ENCODE results near the gene FABP6.

FABP6 gene

DNA sequence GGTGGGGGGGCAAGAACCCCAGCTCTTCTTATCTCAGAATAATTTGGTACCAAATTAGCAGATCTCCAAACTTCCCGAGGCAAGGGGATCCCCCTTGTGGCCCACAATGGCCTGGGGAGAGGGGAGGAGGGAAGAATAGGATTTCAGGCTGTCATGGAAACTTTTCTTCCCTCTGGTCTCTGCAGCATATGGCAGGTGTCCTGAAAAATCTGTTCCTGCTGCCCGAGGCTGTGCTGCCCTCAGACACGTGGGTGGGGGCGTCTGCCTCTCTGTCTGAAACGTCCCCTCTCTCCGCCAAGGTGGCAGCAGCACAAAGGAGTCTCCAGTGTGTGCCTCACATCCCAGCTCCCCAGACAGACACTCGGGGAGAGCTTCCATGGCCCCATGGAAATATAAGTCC lies 49.0 kb downstream of the FABP6 start:
- H3K4me3 ChIP-seq (ENCODE audit: low read depth, low read length) = no peak overlapping the region
- TF ChIP-seq CTCF (IDR thresholded peaks at IDR 0.05; ENCODE audit: borderline replicate concordance, insufficient read depth, low read depth, low read length) = no peak

DNA sequence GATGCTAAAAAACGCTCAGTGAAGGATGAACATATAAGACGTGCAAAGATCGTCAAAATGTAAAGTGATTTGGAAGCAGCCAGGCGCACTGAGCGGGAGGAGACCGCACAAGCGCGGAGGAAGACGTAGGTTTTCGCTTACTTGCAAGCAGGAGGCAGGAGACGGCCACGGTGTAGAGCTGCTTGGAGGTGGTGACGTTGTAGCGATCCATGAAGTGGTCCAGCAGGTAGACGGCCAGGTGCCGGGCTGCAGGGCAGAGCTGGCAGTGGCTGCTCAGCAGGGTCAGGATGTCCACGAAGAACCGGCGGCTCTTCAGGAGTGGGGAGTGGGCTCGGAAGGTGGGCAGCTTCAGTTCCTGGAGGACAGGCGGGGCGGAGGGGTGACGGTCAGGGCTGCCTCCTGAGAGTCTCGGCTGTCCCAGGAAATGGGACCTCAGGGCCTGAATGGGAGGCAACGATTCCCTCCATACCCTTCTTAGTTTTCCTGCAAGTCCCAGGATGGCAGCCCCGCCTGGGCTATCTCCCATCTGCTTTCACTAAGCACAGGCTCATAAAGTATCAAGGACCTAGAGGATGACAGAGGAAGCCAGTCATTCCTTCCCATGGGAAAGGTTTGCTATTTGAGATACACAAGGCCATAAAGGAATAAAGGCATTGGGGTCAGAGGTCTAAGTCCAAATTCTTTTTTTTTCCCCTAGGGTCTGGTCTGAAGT lies 51.2 kb downstream of the FABP6 start:
- TF ChIP-seq CTCF (IDR thresholded peaks at IDR 0.05; ENCODE audit: borderline replicate concordance, insufficient read depth, low read depth, low read length) = no peak
- H3K4me3 ChIP-seq (ENCODE audit: low read depth, low read length) = no peak overlapping the region

DNA sequence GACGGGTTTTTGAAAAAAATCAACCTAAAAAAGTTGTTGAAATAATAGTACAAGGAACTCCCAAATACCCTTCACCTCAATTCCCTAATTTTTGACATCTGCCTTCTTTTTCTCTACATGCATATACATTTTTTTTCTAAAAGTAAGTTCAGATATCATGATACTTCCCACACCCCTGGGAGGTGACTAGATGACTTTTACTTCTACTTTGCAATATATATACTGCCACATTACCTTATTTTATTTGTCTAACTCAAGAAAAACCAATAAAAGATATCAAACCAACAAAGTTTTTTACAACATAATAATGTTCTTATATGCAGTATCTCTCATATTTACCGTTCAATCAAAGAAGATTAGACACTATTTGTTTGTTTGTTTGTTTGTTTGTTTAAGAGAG lies 52.0 kb downstream of the FABP6 start:
- no peak for TF ChIP-seq CTCF (IDR thresholded peaks at IDR 0.05; ENCODE audit: borderline replicate concordance, insufficient read depth, low read depth, low read length)
- no peak overlapping the region for H3K4me3 ChIP-seq (ENCODE audit: low read depth, low read length)

DNA sequence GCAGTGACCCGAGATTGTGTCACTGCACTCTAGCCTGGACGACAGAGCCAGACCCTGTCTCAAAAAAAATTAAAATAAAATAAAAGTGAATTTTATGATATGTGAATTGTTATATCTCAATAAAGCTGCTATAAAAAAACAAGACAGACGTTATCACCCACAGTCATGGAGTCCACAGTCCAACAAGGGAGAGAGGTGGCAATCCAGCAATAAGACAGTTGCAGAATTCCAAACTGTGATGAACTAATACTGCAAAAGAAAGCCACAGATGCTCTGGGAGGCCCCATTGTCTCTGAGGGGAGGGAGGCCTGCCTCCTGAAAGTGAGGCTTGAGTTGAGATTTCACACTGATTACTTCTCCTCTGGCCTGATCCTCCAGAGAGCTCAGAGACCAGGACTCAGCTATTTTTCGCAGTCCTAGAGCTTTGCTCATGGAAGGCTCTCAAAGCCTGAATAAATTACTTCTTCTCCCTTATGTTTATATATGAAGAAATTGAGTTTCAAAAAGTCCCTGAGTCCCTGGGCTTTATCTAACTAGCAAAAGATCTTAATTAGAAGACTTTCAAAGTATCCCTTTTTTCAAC lies 55.1 kb downstream of the FABP6 start:
- no peak for TF ChIP-seq CTCF (IDR thresholded peaks at IDR 0.05; ENCODE audit: borderline replicate concordance, insufficient read depth, low read depth, low read length)

DNA sequence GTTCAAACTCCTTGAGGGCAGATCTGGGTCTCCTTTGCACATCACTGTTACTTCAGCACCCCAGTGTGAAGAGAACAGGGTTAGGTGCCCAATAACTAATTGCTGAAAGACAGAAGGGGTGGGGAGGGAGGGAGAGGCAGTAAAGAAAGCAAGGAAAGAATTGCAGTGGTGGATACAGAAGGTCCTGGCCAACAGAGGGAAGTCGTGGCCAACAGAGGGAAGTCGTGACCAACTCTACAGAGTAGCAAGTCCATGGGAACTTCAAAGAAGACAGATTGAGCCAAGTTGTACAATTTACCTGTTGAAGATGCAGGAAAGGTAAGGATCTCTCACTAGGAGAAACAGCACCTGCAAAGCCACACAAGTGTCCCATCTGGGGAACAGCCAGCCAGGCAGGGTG lies 56.0 kb downstream of the FABP6 start:
- no peak overlapping the region for H3K4me3 ChIP-seq (ENCODE audit: low read depth, low read length)
- TF ChIP-seq CTCF (IDR thresholded peaks at IDR 0.05; ENCODE audit: borderline replicate concordance, insufficient read depth, low read depth, low read length) = no peak

More for the DNA sequence above, 55.1 kb downstream of the FABP6 start:
- no peak overlapping the region for H3K4me3 ChIP-seq (ENCODE audit: low read depth, low read length)

- no peak overlapping the region for H3K4me3 ChIP-seq (ENCODE audit: low read depth, low read length)
- no peak for TF ChIP-seq CTCF (IDR thresholded peaks at IDR 0.05; ENCODE audit: borderline replicate concordance, insufficient read depth, low read depth, low read length)
Measured at GRCh38 chr5:160286947-160287346, 57.6 kb downstream of the FABP6 start.

All from GM12875 (cell line).